BJ (cell line): ENCODE data around the gene MARCHF3. TPM values are rescaled to one million over a fixed set of nuclear protein-coding genes. Genes with fewer than 3 reads are reported as not detected.

Experiments used
- CTCF ChIA-PET: fragments of 350-600 bp; formaldehyde crosslinking; extraction: SDS; loops from one replicate; lab custom pipeline; 2021; ENCODE audit warnings: antibody characterized with exemption, inconsistent platforms; lab: Yijun Ruan, JAX
- POLR2A ChIA-PET: fragments of 300-600 bp; sonication (Branson Sonifier 250); formaldehyde crosslinking; extraction: SDS; loops from one replicate; lab custom pipeline; 2021; ENCODE audit warnings: antibody characterized with exemption; lab: Charles Lee
- DNase-seq: peaks from one replicate; pipeline ENCODE4 v3.0.0-alpha.2; 2011; ENCODE audit warnings: low read depth
- H3K27me3 ChIP-seq: 2 replicates; pipeline ENCODE4 v1.6.0; 2011; ENCODE audit warnings: low read length; ENCODE audit not compliant: control insufficient read depth, insufficient read depth
- H3K36me3 ChIP-seq: 2 replicates; pipeline ENCODE4 v1.5.1; 2011; ENCODE audit warnings: low read length; ENCODE audit not compliant: control insufficient read depth, insufficient read depth
- H3K4me3 ChIP-seq: 2 replicates; pipeline ENCODE4 v1.5.1; 2011; ENCODE audit warnings: low read depth, mild to moderate bottlenecking, control low read depth, low read length
- polyA plus RNA-seq: library from polyadenylated mRNA; depleted of rRNA; stranded (reverse); fragments of >200 nt; gene quantifications from 2 replicates; pipeline ENCODE4 v1.2.3, GENCODE V29; 2011
- TF ChIP-seq, protein P1 (sequence below): IDR thresholded peaks from 2 replicates; pipeline ENCODE4 v1.5.1; 2011; ENCODE audit warnings: low read depth, mild to moderate bottlenecking, control low read depth, inconsistent platforms, low read length, moderate library complexity; ENCODE audit not compliant: insufficient read depth

The MARCHF3 gene
- polyA plus RNA-seq, 1 experiment: 8.6 TPM

DNA sequence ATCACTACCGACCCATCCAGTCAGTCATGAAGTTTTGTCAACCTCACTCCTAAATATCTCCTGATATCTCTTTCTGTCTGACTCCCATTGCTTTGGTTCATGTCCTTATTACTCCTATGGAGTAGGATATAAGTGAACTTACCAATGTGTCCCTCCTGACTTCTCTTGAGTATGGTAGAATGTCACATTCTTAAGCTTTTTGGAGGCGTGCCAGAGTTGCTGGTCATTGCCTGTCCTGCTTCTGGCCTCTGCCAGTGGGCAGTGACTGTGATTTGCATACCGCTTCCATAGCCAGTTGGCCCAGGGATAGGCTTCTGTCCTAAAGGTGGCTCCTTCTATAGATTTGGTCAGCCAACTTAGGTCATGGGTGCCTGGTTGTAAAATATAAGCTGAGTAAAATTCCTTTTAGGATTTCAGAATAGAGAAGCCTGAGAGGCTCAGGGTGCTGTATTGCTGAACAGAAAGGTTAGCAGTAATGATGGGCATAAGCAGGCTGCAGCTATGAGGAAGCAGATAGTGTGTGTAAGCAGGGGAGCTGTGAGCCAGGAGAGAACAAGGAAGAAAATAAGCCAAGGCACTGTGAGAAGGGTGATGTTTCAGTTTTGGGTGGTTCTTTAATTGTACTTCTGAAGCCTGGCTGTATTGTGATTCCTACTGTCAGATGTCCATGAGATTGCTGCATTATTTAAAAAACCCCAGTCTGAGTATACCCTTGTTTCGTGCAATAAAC, 16.1 kb upstream of the MARCHF3 start:
- no peaks in the 10 kb centered on the region for H3K36me3 ChIP-seq
- no peak for DNase-seq
- CTCF ChIA-PET: interaction anchor here (1.2 kb wide), 1 partner anchor 12 kb away, joined by 6 read pairs; no protein-coding TSS in a partner anchor
- TF ChIP-seq, protein P1, sequence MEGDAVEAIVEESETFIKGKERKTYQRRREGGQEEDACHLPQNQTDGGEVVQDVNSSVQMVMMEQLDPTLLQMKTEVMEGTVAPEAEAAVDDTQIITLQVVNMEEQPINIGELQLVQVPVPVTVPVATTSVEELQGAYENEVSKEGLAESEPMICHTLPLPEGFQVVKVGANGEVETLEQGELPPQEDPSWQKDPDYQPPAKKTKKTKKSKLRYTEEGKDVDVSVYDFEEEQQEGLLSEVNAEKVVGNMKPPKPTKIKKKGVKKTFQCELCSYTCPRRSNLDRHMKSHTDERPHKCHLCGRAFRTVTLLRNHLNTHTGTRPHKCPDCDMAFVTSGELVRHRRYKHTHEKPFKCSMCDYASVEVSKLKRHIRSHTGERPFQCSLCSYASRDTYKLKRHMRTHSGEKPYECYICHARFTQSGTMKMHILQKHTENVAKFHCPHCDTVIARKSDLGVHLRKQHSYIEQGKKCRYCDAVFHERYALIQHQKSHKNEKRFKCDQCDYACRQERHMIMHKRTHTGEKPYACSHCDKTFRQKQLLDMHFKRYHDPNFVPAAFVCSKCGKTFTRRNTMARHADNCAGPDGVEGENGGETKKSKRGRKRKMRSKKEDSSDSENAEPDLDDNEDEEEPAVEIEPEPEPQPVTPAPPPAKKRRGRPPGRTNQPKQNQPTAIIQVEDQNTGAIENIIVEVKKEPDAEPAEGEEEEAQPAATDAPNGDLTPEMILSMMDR: no peak
- POLR2A ChIA-PET: no interaction called here
- no peaks in the 10 kb centered on the region for H3K27me3 ChIP-seq
- no peak overlapping the region for H3K4me3 ChIP-seq

DNA sequence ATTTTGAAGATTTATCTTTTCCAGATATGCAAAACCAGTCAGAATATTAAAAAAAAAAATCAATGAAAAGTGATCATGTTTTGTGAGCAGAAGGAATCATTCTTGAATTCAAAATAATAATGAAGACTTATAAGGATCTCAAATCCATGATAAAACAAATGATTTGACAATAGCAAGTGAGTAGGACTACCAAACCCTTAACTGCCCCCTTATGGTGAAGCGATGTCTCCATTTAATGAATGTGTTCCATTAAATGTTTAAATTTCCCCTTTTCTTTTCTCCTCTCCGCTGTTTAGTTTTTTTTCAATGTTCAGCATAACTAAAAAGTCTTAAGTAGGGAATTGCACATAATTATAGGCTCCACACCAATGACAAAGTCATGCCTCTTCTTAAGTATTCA, 12.2 kb upstream of the MARCHF3 start:
- ChIA-PET CTCF (no interaction called here), POLR2A (no interaction called here)
- H3K36me3 ChIP-seq: no peaks in the 10 kb centered on the region
- TF ChIP-seq, protein P1: peak; percentile 25; the same call in 1 of the 2 replicates
- H3K27me3 ChIP-seq: no peaks in the 10 kb centered on the region
- no peak overlapping the region for H3K4me3 ChIP-seq
- DNase-seq: no peak

DNA sequence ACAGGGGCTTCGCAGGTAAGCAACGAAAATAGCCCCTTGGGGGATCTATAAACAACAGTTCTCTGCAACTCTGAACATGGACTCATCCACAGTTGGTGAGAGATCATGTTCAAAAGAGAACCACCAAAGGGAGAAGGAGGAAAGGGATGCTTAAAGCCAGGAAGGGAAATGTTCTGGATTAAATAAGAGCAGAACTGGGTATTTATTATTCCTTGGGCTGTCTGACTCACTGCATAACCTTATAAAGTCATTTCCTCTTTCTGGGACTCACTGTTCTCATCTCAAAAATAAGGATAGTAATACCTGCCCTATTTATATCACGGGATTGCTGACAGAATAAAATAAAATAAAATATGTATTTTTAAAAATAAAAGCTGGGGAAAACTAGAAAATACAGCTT, 11.2 kb upstream of the MARCHF3 start:
- Histone ChIP-seq H3K27me3 (no peaks in the 10 kb centered on the region), H3K4me3 (no peak overlapping the region), H3K36me3 (no peaks in the 10 kb centered on the region)
- TF ChIP-seq, protein P1: no peak
- DNase-seq: no peak
- POLR2A ChIA-PET: no interaction called here
- CTCF ChIA-PET: no interaction called here

DNA sequence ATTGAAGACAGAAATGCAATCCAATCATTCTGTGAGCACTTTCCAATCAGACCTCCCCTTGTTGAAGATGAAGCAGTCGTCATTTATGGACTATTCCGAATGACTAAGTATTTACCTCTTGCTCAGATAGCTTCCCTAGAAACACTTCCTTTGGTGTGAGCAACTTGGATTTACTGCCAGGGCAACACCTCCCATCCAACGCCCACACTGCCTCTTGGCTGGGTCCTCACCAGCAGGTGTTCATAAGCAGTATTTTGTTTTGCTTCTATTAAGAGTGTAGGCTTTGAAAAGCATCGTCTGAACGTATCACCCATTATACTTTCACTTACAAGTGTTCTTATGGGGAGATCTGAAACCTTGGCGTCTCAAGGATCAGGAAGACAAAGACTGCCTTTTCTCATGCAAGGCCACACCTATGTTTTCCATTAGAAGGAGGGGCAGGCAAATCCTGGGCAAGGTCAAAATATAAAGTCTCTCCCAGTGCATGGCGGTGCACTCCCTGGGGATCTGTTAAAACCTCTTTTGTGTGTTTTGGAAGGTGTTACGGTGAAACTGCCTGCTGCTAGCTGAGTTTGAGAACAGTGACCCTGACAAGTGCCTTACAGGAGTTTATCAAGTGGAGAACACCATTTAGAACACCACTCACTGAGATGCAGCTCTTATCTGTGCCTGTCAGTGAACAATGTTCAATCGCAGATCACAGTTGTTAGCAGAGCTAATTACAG, 10.6 kb upstream of the MARCHF3 start:
- ChIA-PET CTCF (no interaction called here), POLR2A (no interaction called here)
- Histone ChIP-seq H3K27me3 (no peaks in the 10 kb centered on the region), H3K4me3 (no peak overlapping the region), H3K36me3 (no peaks in the 10 kb centered on the region)
- TF ChIP-seq, protein P1: no peak
- DNase-seq: no peak

DNA sequence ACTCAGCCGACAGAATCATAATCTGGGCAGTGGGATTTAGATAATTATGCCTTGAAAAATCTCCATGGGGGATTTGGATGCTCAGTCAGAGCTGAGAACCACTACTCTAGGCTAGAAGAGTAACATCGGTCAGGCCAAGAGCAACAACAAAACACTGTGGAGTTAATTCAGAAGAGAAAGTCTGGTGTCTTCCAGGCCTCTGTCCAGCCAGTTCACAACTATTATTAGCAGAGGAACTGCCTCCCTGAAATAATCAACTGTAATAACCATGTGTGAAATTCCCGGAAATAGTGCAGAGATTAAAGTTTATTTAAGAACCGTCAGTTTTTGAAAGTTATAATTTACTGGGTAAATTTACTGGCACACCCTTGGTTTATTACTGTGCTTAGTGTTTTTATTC, 8.2 kb upstream of the MARCHF3 start:
- H3K36me3 ChIP-seq: no peaks in the 10 kb centered on the region
- H3K27me3 ChIP-seq: no peaks in the 10 kb centered on the region
- POLR2A ChIA-PET: no interaction called here
- CTCF ChIA-PET: no interaction called here
- no peak overlapping the region for H3K4me3 ChIP-seq
- TF ChIP-seq, protein P1: no peak
- DNase-seq: no peak
